ENCODE data around the gene DKKL1.

- TF ChIP-seq JUND (IDR thresholded peaks at IDR 0.05) (no peak), EZH2phosphoT487 (IDR thresholded peaks at IDR 0.05; ENCODE audit: borderline replicate concordance, low read depth) (no peak), POLR2AphosphoS5 (IDR thresholded peaks at IDR 0.05; ENCODE audit: low read depth, low read length) (no peak), EP300 (IDR thresholded peaks at IDR 0.05; ENCODE audit: borderline replicate concordance in 1 of 2, low read depth in 1 of 2, low read length in 1 of 2) (no peak), TAF1 (IDR thresholded peaks at IDR 0.05; ENCODE audit: borderline replicate concordance, low read depth, low read length) (no peak)
These were observed 11.2 kb downstream of the DKKL1 start for GRCh38 chr19:49374665-49375434.

Data from SK-N-SH (cell line).